ENCODE results near the gene NRG2. TPM values are rescaled to one million over a fixed set of nuclear protein-coding genes. Genes with fewer than 3 reads are reported as not detected.

The NRG2 gene
- total RNA-seq, 4 donors from 2014 or later = 1.1 to 2.9 (median 1.8) TPM

- H3K4me1 ChIP-seq = no peaks in the 10 kb centered on the region
These were observed 32.3 kb downstream of the NRG2 start for GRCh38 chr5:140010798-140011197.

GRCh38 chr5:140007311-140007710, 35.8 kb downstream of the NRG2 start:
- intact Hi-C loops (cut with DNase I) = no loop called here
- H3K27me3 ChIP-seq = no peaks in the 10 kb centered on the region
- WGBS, 2 donors = 92 to 95% methylated on average over 2 of the region's 2 CpGs
- H3K27ac ChIP-seq = no peak overlapping the region
- H3K4me3 ChIP-seq (replicated peaks in 1 of 3) = no peak overlapping the region
- no peak for DNase-seq
- no peaks in the 10 kb centered on the region for H3K9me3 ChIP-seq
- H3K36me3 ChIP-seq = no peaks in the 10 kb centered on the region
- no peaks in the 10 kb centered on the region for H3K4me1 ChIP-seq
- TF ChIP-seq CTCF (IDR thresholded peaks at IDR 0.05) (no peak), POLR2A (IDR thresholded peaks at IDR 0.05) (no peak)

More at GRCh38 chr5:140010798-140011197, 32.3 kb downstream of the NRG2 start:
- Histone ChIP-seq H3K36me3 (no peaks in the 10 kb centered on the region), H3K27me3 (no peaks in the 10 kb centered on the region), H3K4me3 (replicated peaks in 1 of 3) (no peak overlapping the region), H3K27ac (no peak overlapping the region), H3K9me3 (no peaks in the 10 kb centered on the region)
- intact Hi-C loops (cut with DNase I) = no loop called here
- 71 to 74% methylated on average over 3 of the region's 3 CpGs for WGBS, 2 donors
- TF ChIP-seq POLR2A (IDR thresholded peaks at IDR 0.05) (no peak), CTCF (IDR thresholded peaks at IDR 0.05) (no peak)
- no peak for DNase-seq

- intact Hi-C loops (cut with DNase I) = no loop called here
- H3K9me3 ChIP-seq = no peaks in the 10 kb centered on the region
These were observed 37.9 kb downstream of the NRG2 start for GRCh38 chr5:140005145-140005591.

GRCh38 chr5:140004174-140004573, 38.9 kb downstream of the NRG2 start:
- Histone ChIP-seq H3K27me3 (no peaks in the 10 kb centered on the region), H3K36me3 (no peaks in the 10 kb centered on the region), H3K9me3 (no peaks in the 10 kb centered on the region), H3K4me3 (replicated peaks in 1 of 3) (no peak overlapping the region), H3K4me1 (peaks cover 3 to 10% of the 10 kb centered on the region in 2 donors), H3K27ac (no peak overlapping the region)
- WGBS, 2 donors = 82 to 89% methylated on average over 2 of the region's 2 CpGs
- TF ChIP-seq CTCF (IDR thresholded peaks at IDR 0.05) = no peak
- no peak for TF ChIP-seq POLR2A (IDR thresholded peaks at IDR 0.05)
- DNase-seq = no peak
- intact Hi-C loops (cut with DNase I) = no loop called here

More at GRCh38 chr5:140005145-140005591, 37.9 kb downstream of the NRG2 start:
- H3K4me1 ChIP-seq = peaks cover 0 to 7% of the 10 kb centered on the region in 2 donors
- WGBS, 2 donors = 62 to 63% methylated on average over 4 of the region's 4 CpGs
- H3K27me3 ChIP-seq = no peaks in the 10 kb centered on the region
- DNase-seq = no peak
- H3K27ac ChIP-seq = no peak overlapping the region
- no peaks in the 10 kb centered on the region for H3K36me3 ChIP-seq
- TF ChIP-seq CTCF (IDR thresholded peaks at IDR 0.05) (no peak), POLR2A (IDR thresholded peaks at IDR 0.05) (no peak)
- no peak overlapping the region for H3K4me3 ChIP-seq (replicated peaks in 1 of 3)

- intact Hi-C loops (cut with DNase I) = no loop called here
- no peak for TF ChIP-seq POLR2A (IDR thresholded peaks at IDR 0.05)
- TF ChIP-seq CTCF (IDR thresholded peaks at IDR 0.05) = no peak
These were observed 39.6 kb downstream of the NRG2 start for GRCh38 chr5:140003519-140003918.

More at GRCh38 chr5:140003519-140003918, 39.6 kb downstream of the NRG2 start:
- Histone ChIP-seq H3K36me3 (no peaks in the 10 kb centered on the region), H3K9me3 (no peaks in the 10 kb centered on the region), H3K27ac (no peak overlapping the region), H3K27me3 (no peaks in the 10 kb centered on the region), H3K4me1 (peaks cover 3 to 10% of the 10 kb centered on the region in 2 donors), H3K4me3 (replicated peaks in 1 of 3) (no peak overlapping the region)
- no peak for DNase-seq
- WGBS, 2 donors = 84 to 97% methylated on average over 1 of the region's 1 CpG

Data from thyroid gland (tissue), 4 donors.